Mucosa of descending colon (tissue), 3 donors: Measurements from ENCODE around the gene SMIM3. TPM values are rescaled to one million over a fixed set of nuclear protein-coding genes. Genes with fewer than 3 reads are reported as not detected.
"Not testable (repeated sequence)": the region's sequence is repeated elsewhere in the genome, so short reads cannot be mapped to it uniquely, and the experiment has no call there.

Source experiments
- ATAC-seq: fragments of 200-7000 bp; cut with Tn5 transposase; one replicate; pipeline ENCODE4 v1.9.1; 2020; ENCODE audit warnings: mild to moderate bottlenecking, moderate library complexity
- DNase-seq, 3 donors: peaks; one replicate each; pipeline ENCODE4 v3.0.0-alpha.2; 2020
- H3K36me3 ChIP-seq: fragments of 200-600 bp; one replicate; pipeline ENCODE4 v1.8.0; 2021; ENCODE audit warnings: low read depth, mild to moderate bottlenecking
- H3K4me1 ChIP-seq: fragments of 200-600 bp; one replicate; pipeline ENCODE4 v1.8.0; 2021; ENCODE audit warnings: low read depth, mild to moderate bottlenecking
- H3K4me3 ChIP-seq: fragments of 200-600 bp; one replicate; pipeline ENCODE4 v1.8.0; 2021; ENCODE audit warnings: mild to moderate bottlenecking
- H3K9me3 ChIP-seq: fragments of 200-600 bp; one replicate; pipeline ENCODE4 v1.8.0; 2021; ENCODE audit warnings: mild to moderate bottlenecking
- intact Hi-C, 2 donors: fragments of 100-400 bp; cut with DNase I in 1 of 2; cut with micrococcal nuclease in 1 of 2; formaldehyde crosslinking; loops; one replicate each; pipeline versions ENCODE4 v1.11.0 to v1.11.1; 2022; cut with DNase I, micrococcal nuclease
- total RNA-seq, 3 donors: library from RNA; stranded (reverse); fragmentation: NEBNext Ultra II Directional in 2 of 3; extraction: Animal tissue kit (Norgen Biotek cat#: 25700) in 2 of 3; gene quantifications; one replicate each; pipeline versions ENCODE4 v1.2.1 to v1.2.4, GENCODE V29; 2021 to 2023
- TF ChIP-seq, protein P1 (sequence below): fragments of 200-600 bp; IDR thresholded peaks from one replicate; pipeline ENCODE4 v1.8.0; 2022; ENCODE audit warnings: antibody characterized with exemption, mild to moderate bottlenecking
- donor health status: DM: no; HTN: no; CAD: no; lungs with moderate emphysema.
- donor health status: DM: no; HTN: no; CAD: no.
- donor health status: DM: no; HTN: yes; CAD: no.

Gene SMIM3
- total RNA-seq, 3 donors from 2014 or later: 9.3 to 21.6 (median 19.2) TPM

DNA sequence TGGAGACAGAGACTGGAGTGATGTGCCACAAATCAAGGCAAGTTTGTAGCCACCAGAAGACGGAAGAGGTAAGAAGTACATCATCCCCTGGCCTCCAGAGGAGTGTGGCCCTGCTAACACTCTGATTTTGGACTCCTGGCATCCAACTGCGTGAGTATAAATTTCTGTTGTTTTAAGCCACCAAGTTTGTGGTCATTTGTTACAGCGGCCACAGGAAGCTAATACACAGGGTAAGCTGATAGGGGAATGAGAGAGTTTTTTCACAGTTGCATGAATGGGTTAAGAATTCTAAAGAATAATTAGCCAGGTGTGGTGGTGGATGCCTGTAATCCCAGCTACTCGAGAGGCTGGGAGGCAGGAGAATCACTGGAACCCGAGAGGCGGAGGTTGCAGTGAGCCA lies 25.8 kb downstream of the SMIM3 start:
- intact Hi-C loops: no loop called here
- Histone ChIP-seq H3K4me3 (no peak overlapping the region), H3K36me3 (no peaks in the 10 kb centered on the region), H3K4me1 (no peaks in the 10 kb centered on the region), H3K9me3 (no peaks in the 10 kb centered on the region)
- TF ChIP-seq, protein P1, sequence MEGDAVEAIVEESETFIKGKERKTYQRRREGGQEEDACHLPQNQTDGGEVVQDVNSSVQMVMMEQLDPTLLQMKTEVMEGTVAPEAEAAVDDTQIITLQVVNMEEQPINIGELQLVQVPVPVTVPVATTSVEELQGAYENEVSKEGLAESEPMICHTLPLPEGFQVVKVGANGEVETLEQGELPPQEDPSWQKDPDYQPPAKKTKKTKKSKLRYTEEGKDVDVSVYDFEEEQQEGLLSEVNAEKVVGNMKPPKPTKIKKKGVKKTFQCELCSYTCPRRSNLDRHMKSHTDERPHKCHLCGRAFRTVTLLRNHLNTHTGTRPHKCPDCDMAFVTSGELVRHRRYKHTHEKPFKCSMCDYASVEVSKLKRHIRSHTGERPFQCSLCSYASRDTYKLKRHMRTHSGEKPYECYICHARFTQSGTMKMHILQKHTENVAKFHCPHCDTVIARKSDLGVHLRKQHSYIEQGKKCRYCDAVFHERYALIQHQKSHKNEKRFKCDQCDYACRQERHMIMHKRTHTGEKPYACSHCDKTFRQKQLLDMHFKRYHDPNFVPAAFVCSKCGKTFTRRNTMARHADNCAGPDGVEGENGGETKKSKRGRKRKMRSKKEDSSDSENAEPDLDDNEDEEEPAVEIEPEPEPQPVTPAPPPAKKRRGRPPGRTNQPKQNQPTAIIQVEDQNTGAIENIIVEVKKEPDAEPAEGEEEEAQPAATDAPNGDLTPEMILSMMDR: no peak
- DNase-seq (no peak), ATAC-seq (no peak)

DNA sequence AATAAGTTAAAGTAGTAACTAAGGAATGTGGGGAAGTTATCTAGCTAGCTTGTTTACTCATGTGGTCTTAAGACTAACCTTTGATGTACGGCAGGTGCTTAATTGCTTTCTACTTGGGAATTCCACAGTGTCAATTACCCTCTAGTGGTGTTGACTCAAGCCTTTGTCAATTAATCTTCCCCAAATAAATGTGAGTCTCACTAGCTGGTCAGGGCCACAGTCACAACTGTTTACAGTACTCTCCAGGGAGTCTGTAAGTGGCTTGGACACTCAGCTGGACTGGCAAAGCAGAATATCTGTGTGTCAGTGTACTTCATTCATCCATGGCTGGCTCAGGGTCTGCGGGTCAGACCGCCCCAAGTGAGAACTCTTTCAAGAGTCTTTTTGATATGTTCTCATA lies 30.8 kb downstream of the SMIM3 start:
- no peak for ATAC-seq
- intact Hi-C loops: no loop called here
- Histone ChIP-seq H3K36me3 (no peaks in the 10 kb centered on the region), H3K4me3 (no peak overlapping the region), H3K9me3 (no peaks in the 10 kb centered on the region), H3K4me1 (no peaks in the 10 kb centered on the region)
- DNase-seq: no peak
- TF ChIP-seq, protein P1: no peak

DNA sequence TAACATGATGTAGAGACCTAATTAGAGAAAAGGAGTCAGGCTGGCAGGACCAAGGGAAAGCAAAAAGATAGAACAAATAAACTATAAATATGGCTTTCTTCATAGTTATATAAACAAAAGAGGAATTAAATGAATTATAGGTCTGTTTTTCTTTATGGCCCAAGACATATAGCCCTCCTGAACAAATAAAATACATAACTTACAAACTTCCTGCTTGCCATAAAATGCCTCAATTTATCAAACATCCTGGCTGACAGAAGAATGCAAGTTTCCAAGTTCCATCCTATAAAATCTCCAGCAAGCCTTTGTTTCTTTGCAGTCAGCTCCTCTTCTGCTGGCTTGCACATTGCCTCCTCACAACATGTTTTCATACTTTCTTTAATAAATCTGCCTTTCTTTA lies 36.5 kb downstream of the SMIM3 start:
- no peaks in the 10 kb centered on the region for H3K9me3 ChIP-seq
- TF ChIP-seq, protein P1: no peak
- DNase-seq: no peak
- intact Hi-C loops: no loop called here
- peak; percentile 70 for ATAC-seq
- H3K4me1 ChIP-seq: peaks cover 2% of the 10 kb centered on the region
- H3K36me3 ChIP-seq: no peaks in the 10 kb centered on the region
- no peak overlapping the region for H3K4me3 ChIP-seq

DNA sequence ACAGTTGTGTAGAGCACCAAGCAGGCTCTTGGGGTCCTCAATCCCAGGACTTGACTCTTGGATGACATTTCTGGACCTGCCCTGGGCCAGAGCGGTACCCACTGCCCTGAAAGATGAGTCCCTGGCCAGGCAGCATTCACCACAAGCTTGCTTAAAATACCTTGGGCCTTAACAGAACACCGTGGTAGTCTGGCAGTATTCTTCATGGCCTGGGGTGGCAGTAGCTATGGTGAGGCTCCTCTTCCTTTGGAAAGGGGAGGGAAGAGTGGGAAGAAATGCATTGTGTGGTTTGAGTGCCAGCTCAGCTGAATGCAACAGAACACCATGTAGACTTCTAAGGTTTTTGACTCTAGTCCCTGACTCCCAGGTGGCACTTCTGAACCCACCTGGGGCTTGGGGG lies 38.4 kb downstream of the SMIM3 start:
- TF ChIP-seq, protein P1: no peak
- Histone ChIP-seq H3K4me1 (peaks cover 2% of the 10 kb centered on the region), H3K4me3 (no peak overlapping the region), H3K36me3 (no peaks in the 10 kb centered on the region), H3K9me3 (no peaks in the 10 kb centered on the region)
- intact Hi-C loops: no loop called here
- no peak for ATAC-seq
- DNase-seq: no peak

DNA sequence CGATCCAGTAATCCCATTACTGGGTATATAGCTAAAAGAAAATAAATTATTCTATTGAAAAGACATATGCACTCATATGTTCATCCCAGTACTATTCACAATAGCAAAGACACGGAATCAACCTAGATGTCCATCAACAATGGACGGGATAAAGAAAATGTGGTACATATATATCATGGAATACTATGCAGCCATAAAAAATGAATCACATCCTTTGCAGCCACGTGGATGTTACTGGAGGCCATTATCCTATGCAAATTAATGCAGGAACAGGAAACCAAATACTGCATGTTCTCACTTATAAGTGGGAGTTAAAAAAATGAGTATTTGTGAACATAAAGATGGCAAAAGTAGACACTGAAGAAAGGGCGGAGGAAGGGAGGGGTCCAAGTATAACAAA lies 51.2 kb downstream of the SMIM3 start:
- intact Hi-C loops: no loop called here
- no peak overlapping the region for H3K4me3 ChIP-seq
- peaks cover 11% of the 10 kb centered on the region for H3K9me3 ChIP-seq
- H3K36me3 ChIP-seq: no peaks in the 10 kb centered on the region
- TF ChIP-seq, protein P1: no peak
- no peaks in the 10 kb centered on the region for H3K4me1 ChIP-seq
- ATAC-seq (no peak), DNase-seq (no peak)

DNA sequence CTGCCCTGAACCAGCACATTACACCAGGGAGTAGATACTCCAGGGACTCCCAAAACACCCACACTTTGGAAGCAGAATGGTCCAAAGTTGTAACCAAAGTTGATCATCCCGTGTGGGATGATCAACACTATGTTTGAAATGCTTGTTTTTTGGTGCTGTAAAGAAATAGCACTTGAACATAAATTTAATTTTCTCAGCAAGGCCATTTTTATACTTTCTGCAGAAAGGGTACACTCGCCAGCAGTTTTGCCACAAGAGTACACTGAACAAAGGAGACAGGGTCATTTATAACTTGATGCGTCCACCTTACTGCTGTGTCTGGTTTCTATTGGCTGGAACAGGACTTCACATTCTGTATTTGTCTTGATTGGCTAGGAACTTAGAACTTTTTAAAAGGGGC lies 53.3 kb downstream of the SMIM3 start:
- H3K4me3 ChIP-seq, DNase-seq, ATAC-seq, H3K4me1 ChIP-seq, intact Hi-C loops, H3K36me3 ChIP-seq: not testable (repeated sequence)
- H3K9me3 ChIP-seq: peaks cover 11% of the 10 kb centered on the region
